Measurements from ENCODE around the gene RAB39B. TPM values are rescaled to one million over a fixed set of nuclear protein-coding genes. Genes with fewer than 3 reads are reported as not detected.
"Not testable (repeated sequence)": the region's sequence is repeated elsewhere in the genome, so short reads cannot be mapped to it uniquely, and the experiment has no call there.

RAB39B gene, protein sequence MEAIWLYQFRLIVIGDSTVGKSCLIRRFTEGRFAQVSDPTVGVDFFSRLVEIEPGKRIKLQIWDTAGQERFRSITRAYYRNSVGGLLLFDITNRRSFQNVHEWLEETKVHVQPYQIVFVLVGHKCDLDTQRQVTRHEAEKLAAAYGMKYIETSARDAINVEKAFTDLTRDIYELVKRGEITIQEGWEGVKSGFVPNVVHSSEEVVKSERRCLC
- total RNA-seq = 2.0 to 3.1 TPM (median 3.1 TPM) in 3 replicates
- long read RNA-seq, transcript RAB39B-201 (2 exons, 3,505 nt) = major isoform, 9 of 10 reads
- long read RNA-seq, partial matches to known transcripts = 0 of 10 reads
- long read RNA-seq, other reads (novel, unspliced or antisense) = 1 of 10 reads

DNA sequence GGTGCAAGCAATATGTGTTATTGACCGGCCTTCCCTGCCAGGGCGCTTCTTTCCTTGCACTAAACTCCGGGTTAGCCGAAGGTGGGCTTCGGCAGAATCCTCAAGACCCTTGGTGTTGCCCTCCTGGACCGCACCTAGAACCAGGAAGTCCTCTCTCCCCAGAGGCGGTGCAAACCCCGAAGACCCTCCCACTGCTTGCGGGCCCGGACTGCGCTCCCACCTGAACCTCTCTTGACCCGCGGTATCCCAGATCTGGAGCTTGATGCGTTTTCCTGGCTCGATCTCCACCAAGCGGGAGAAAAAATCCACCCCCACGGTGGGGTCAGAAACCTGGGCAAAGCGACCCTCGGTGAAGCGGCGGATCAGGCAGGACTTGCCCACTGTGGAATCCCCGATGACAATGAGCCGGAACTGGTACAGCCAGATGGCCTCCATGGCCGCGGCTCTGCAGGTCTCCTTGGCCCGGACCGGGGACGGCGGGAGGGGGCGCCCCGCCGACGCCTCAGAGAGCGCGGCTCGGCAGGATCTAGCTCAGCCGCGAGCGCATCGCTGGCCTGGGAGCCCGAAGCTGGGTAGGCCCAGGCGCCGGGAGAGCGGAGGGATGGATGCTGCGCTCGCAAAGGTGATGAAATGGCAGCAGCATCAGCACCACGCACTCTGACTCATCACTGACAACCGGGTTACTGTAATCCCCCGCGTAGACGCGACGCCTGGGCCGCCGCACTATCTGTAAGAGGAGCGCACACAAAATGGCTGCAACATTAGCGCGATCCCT lies at the start of gene RAB39B:
RAB39B (minus strand) TSS at position 638 of the 775 bp plus-strand sequence; CDS start at position 435, 203 bp downstream.
- H3K4me1 Mint-ChIP-seq (ENCODE audit: low read depth) = peaks cover 13% of the 10 kb centered on the region
- no peak for DNase-seq (ENCODE audit: low spot score)
- H3K9me3 Mint-ChIP-seq (ENCODE audit: low read depth) = peaks cover 12% of the 10 kb centered on the region
- peaks cover 1% of the 10 kb centered on the region for H3K36me3 Mint-ChIP-seq (ENCODE audit: low read depth)
- TF ChIP-seq, protein P1, sequence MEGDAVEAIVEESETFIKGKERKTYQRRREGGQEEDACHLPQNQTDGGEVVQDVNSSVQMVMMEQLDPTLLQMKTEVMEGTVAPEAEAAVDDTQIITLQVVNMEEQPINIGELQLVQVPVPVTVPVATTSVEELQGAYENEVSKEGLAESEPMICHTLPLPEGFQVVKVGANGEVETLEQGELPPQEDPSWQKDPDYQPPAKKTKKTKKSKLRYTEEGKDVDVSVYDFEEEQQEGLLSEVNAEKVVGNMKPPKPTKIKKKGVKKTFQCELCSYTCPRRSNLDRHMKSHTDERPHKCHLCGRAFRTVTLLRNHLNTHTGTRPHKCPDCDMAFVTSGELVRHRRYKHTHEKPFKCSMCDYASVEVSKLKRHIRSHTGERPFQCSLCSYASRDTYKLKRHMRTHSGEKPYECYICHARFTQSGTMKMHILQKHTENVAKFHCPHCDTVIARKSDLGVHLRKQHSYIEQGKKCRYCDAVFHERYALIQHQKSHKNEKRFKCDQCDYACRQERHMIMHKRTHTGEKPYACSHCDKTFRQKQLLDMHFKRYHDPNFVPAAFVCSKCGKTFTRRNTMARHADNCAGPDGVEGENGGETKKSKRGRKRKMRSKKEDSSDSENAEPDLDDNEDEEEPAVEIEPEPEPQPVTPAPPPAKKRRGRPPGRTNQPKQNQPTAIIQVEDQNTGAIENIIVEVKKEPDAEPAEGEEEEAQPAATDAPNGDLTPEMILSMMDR (IDR thresholded peaks at IDR 0.05) = peak; percentile 60
- peak within 1 kb of the TSS; percentile 41 for H3K27ac Mint-ChIP-seq (ENCODE audit: unreplicated experiment)
- no peaks in the 10 kb centered on the region for H3K27me3 Mint-ChIP-seq (ENCODE audit: low read depth)
- H3K4me3 Mint-ChIP-seq (ENCODE audit: unreplicated experiment) = peak within 1 kb of the TSS; percentile 77

DNA sequence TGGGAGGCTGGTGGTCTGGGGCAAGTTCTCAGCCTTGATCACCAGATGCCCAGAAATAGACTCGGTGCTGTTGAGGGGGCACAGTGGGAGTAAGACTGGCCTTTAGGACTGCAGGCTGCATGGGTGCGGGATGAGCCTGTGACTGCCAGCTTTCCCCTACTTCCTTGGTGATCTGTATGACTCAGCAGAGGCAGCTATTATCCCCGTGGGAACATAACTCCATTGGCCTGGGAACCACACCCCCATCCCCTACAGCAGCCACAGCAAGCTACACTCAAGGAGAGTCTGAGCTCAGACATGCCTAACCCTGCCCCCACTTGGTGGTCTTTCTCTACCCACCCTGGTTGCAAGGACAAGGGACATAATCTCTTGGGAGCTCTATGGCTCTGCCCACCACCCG lies 49.5 kb upstream of the RAB39B start:
- TF ChIP-seq, protein P1 (IDR thresholded peaks at IDR 0.05) = no peak
- H3K27ac Mint-ChIP-seq (ENCODE audit: unreplicated experiment) = no peak overlapping the region
- no peaks in the 10 kb centered on the region for H3K4me1 Mint-ChIP-seq (ENCODE audit: low read depth)
- DNase-seq (ENCODE audit: low spot score) = no peak
- no peak overlapping the region for H3K4me3 Mint-ChIP-seq (ENCODE audit: unreplicated experiment)
- no peaks in the 10 kb centered on the region for H3K27me3 Mint-ChIP-seq (ENCODE audit: low read depth)
- H3K36me3 Mint-ChIP-seq (ENCODE audit: low read depth) = no peaks in the 10 kb centered on the region
- H3K9me3 Mint-ChIP-seq (ENCODE audit: low read depth) = peaks cover 67% of the 10 kb centered on the region

DNA sequence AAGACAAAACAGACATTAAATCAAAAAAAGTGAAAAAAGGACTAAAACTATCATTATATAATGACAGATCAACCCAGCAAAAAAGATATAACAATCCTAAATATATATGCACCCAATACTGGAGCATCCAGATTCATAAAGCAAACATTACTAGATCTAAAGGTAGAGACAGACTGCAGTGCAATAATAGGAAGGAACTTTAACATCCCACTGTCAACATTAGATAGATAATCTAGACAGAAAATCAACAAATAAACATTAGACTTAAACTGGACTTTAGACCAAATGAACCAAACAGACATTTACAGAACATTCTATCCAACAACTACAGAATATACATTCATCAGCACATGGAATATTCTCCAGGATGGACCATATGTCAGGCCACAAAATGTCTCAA lies 29.5 kb upstream of the RAB39B start:
- TF ChIP-seq, protein P1 (IDR thresholded peaks at IDR 0.05) = no peak
- Mint-ChIP-seq H3K4me3 (ENCODE audit: unreplicated experiment) (no peak overlapping the region), H3K4me1 (ENCODE audit: low read depth) (no peaks in the 10 kb centered on the region), H3K27me3 (ENCODE audit: low read depth) (no peaks in the 10 kb centered on the region), H3K27ac (ENCODE audit: unreplicated experiment) (no peak overlapping the region), H3K36me3 (ENCODE audit: low read depth) (peaks cover 1% of the 10 kb centered on the region), H3K9me3 (ENCODE audit: low read depth) (peaks cover 54% of the 10 kb centered on the region)
- DNase-seq (ENCODE audit: low spot score) = no peak

DNA sequence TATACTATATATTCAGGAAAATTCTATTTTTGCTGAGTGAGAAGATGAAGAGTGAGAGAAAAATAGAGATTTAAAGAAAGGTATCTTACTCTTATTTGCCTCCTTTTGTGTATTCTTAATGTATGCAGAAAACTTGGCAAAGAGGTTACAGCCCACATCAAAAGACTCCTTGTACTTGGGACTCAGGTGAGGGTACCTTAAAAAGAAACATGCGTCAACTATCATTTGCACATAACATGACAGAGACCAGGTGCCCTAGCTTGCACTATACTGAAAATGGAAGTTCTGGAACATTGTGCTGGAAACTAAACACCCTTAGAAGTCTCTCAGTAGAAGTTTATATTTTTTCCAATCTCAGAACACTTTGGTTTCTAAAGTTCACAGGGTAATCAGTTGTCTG lies 15.6 kb upstream of the RAB39B start:
- Mint-ChIP-seq H3K27me3 (ENCODE audit: low read depth) (no peaks in the 10 kb centered on the region), H3K27ac (ENCODE audit: unreplicated experiment) (no peak overlapping the region), H3K4me3 (ENCODE audit: unreplicated experiment) (no peak overlapping the region), H3K36me3 (ENCODE audit: low read depth) (peaks cover 2% of the 10 kb centered on the region), H3K4me1 (ENCODE audit: low read depth) (no peaks in the 10 kb centered on the region), H3K9me3 (ENCODE audit: low read depth) (peaks cover 18% of the 10 kb centered on the region)
- DNase-seq (ENCODE audit: low spot score) = no peak
- TF ChIP-seq, protein P1 (IDR thresholded peaks at IDR 0.05) = no peak

DNA sequence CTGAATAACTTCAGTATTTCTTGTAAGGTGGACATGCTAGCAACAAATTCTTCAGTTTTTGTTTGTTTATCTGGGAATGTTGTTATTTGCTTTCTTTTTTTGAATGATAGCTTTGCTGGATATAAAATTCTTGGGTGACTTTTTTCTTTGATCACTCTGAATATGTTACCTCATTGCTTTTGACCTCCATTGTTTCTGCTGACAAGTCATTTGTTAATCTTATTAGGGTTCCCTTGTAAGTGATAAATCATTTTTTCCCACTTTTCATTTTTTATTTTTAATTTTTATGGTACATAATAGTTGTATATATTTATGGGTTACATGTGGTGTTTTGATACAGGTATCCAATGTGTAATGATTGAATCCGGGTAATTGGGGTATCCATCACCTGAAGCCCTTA lies 6.7 kb upstream of the RAB39B start:
- no peak for DNase-seq (ENCODE audit: low spot score)
- H3K36me3 Mint-ChIP-seq (ENCODE audit: low read depth) = no peaks in the 10 kb centered on the region
- TF ChIP-seq, protein P1 (IDR thresholded peaks at IDR 0.05) = no peak
- peaks cover 41% of the 10 kb centered on the region for H3K9me3 Mint-ChIP-seq (ENCODE audit: low read depth)
- H3K4me1 Mint-ChIP-seq (ENCODE audit: low read depth) = no peaks in the 10 kb centered on the region
- H3K27me3 Mint-ChIP-seq (ENCODE audit: low read depth) = no peaks in the 10 kb centered on the region
- no peak overlapping the region for H3K4me3 Mint-ChIP-seq (ENCODE audit: unreplicated experiment)
- no peak overlapping the region for H3K27ac Mint-ChIP-seq (ENCODE audit: unreplicated experiment)

DNA sequence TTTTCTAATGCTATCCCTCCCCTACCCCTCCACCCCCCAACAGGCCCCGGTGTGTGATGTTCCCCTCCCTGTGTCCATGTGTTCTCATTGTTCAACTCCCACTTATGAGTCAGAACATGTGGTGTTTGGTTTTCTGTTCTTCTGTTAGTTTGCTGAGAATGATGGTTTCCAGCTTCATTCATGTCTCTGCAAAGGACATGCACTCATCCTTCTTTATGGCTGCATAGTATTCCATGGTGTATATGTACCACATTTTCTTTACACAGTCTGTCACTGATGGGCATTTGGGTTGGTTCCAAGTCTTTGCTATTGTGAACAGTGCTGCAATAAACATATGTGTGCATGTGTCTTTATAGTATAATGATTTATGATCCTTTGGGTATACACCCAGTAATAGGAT lies 3.7 kb upstream of the RAB39B start:
- not testable (repeated sequence) for H3K27ac Mint-ChIP-seq (ENCODE audit: unreplicated experiment); DNase-seq (ENCODE audit: low spot score); H3K27me3 Mint-ChIP-seq (ENCODE audit: low read depth); H3K4me3 Mint-ChIP-seq (ENCODE audit: unreplicated experiment); H3K36me3 Mint-ChIP-seq (ENCODE audit: low read depth)
- Mint-ChIP-seq H3K4me1 (ENCODE audit: low read depth) (peaks cover 11% of the 10 kb centered on the region), H3K9me3 (ENCODE audit: low read depth) (peaks cover 35% of the 10 kb centered on the region)

All from chondrocyte (in vitro differentiated cells).